ENCODE data around the gene MOSMO. TPM values are rescaled to one million over a fixed set of nuclear protein-coding genes. Genes with fewer than 3 reads are reported as not detected.
"Not testable (repeated sequence)": the region's sequence is repeated elsewhere in the genome, so short reads cannot be mapped to it uniquely, and the experiment has no call there.

The MOSMO gene
- polyA plus RNA-seq, 1 of the 3 experiments (the other 2 are of a cell fraction) = 8.0 TPM

DNA sequence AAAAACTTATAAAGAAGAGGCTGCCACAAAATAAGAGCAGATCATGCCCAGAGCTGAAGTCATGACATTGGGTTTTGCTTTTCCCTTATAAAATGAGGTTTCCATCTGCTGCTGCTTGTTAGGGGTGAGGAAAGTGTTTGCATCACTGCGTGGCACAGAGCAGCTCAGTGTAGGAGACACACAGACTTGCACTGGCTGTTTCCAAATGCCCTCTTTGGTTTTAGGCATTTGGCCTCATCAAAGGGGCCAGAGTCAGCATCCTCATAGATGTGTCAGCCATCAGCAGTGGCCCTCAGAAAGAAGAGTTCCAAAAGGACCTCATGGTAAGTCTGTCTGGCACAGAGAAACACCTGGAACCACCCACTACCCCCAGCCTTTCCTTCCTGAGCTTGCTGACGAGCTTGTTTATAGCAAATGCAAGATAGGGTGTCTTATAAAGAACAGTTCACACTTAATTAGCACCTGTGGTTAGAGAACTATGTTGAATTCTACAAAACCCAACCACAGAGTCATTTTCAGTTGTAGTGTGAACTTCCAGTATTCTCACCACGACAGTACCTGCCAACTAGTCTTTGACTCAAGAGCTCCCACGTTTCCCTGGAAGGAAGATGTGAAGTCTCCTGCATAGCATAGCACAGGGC, 101.5 kb downstream of the MOSMO start:
- ChIA-PET POLR2A (no interaction called here), CTCF (interaction anchor here (1.5 to 2.4 kb wide), 4 partner anchors 10 to 79 kb away, joined by 4 to 21 read pairs (median 10); no protein-coding TSS in a partner anchor)
- H3K79me2 ChIP-seq (ENCODE audit: insufficient read depth) = no peaks in the 10 kb centered on the region

GRCh38 chr16:22111629-22112028, 103.7 kb downstream of the MOSMO start:
- H3K36me3 ChIP-seq (replicated peaks in 1 of 2; ENCODE audit: control insufficient read depth in 1 of 2, insufficient read depth in 2 of 2, low read length in 1 of 2); H3K27me3 ChIP-seq (ENCODE audit: insufficient read depth); H3K4me2 ChIP-seq; H3K4me1 ChIP-seq (ENCODE audit: control insufficient read depth in 1 of 2, insufficient read depth in 2 of 2, low read depth in 1 of 2, low read length in 1 of 2); POLR2A ChIA-PET; H3F3A ChIP-seq (replicated peaks; ENCODE audit: insufficient read depth); H3K27ac ChIP-seq (ENCODE audit: low read depth in 2 of 2, low read length in 1 of 2); DNase-seq; H3K9me2 ChIP-seq; H3K79me2 ChIP-seq (ENCODE audit: insufficient read depth); H3K9ac ChIP-seq; H3K4me3 ChIP-seq (ENCODE audit: low read depth in 2 of 2, low read length in 1 of 2); H3K9me3 ChIP-seq; H2AFZ ChIP-seq (ENCODE audit: low read depth); H4K20me1 ChIP-seq (ENCODE audit: insufficient read depth): not testable (repeated sequence)
- WGBS (ENCODE audit: low lambda C conversion rate) = 38% methylated on average over 5 of the region's 5 CpGs
- CTCF ChIA-PET = interaction anchor here (1.5 to 1.7 kb wide), 2 partner anchors 34 to 77 kb away, joined by 3 to 4 read pairs; no protein-coding TSS in a partner anchor

More for the DNA sequence above, 101.5 kb downstream of the MOSMO start:
- Histone ChIP-seq H3K9me3 (no peaks in the 10 kb centered on the region), H3K4me1 (ENCODE audit: control insufficient read depth in 1 of 2, insufficient read depth in 2 of 2, low read depth in 1 of 2, low read length in 1 of 2) (no peaks in the 10 kb centered on the region), H2AFZ (ENCODE audit: low read depth) (no peak overlapping the region), H3K4me3 (ENCODE audit: low read depth in 2 of 2, low read length in 1 of 2) (no peak overlapping the region), H3K9me2 (no peaks in the 10 kb centered on the region), H3K27ac (ENCODE audit: low read depth in 2 of 2, low read length in 1 of 2) (no peak overlapping the region), H3F3A (replicated peaks; ENCODE audit: insufficient read depth) (no peaks in the 10 kb centered on the region), H3K36me3 (replicated peaks in 1 of 2; ENCODE audit: control insufficient read depth in 1 of 2, insufficient read depth in 2 of 2, low read length in 1 of 2) (no peaks in the 10 kb centered on the region), H3K4me2 (no peak overlapping the region), H3K9ac (no peak overlapping the region), H4K20me1 (ENCODE audit: insufficient read depth) (no peaks in the 10 kb centered on the region), H3K27me3 (ENCODE audit: insufficient read depth) (peaks cover 9% of the 10 kb centered on the region)
- no peak for DNase-seq
- TF ChIP-seq RXRA (IDR thresholded peaks at IDR 0.05; ENCODE audit: borderline replicate concordance, low read depth) = no peak
- no peak for TF ChIP-seq CHD2 (IDR thresholded peaks at IDR 0.05; ENCODE audit: low read length, partially characterized antibody)
- no peak for TF ChIP-seq EP300 (IDR thresholded peaks at IDR 0.05; ENCODE audit: borderline replicate concordance in 1 of 2, low read depth in 1 of 2, low read length in 1 of 2)
- TF ChIP-seq POLR2AphosphoS5 (IDR thresholded peaks at IDR 0.05; ENCODE audit: low read depth, low read length) = no peak
- no peak for TF ChIP-seq TCF12 (IDR thresholded peaks at IDR 0.05)
- TF ChIP-seq FOXM1 (IDR thresholded peaks at IDR 0.05; ENCODE audit: low read depth) = no peak
- no peak for TF ChIP-seq MAX (IDR thresholded peaks at IDR 0.05; ENCODE audit: low read depth)
- TF ChIP-seq MXI1 (IDR thresholded peaks at IDR 0.05; ENCODE audit: low read depth, low read length) = no peak
- TF ChIP-seq YY1 (IDR thresholded peaks at IDR 0.05; ENCODE audit: low read depth) = no peak
- TF ChIP-seq TAF1 (IDR thresholded peaks at IDR 0.05; ENCODE audit: borderline replicate concordance, low read depth, low read length) = no peak
- TF ChIP-seq, protein P1, sequence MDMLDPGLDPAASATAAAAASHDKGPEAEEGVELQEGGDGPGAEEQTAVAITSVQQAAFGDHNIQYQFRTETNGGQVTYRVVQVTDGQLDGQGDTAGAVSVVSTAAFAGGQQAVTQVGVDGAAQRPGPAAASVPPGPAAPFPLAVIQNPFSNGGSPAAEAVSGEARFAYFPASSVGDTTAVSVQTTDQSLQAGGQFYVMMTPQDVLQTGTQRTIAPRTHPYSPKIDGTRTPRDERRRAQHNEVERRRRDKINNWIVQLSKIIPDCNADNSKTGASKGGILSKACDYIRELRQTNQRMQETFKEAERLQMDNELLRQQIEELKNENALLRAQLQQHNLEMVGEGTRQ (IDR thresholded peaks at IDR 0.05; ENCODE audit: borderline replicate concordance, low read depth, low read length) = no peak
- TF ChIP-seq REST (IDR thresholded peaks at IDR 0.05; ENCODE audit: low read depth, low read length) = no peak
- TF ChIP-seq ELF1 (IDR thresholded peaks at IDR 0.05) = no peak
- no peak for TF ChIP-seq RCOR1 (IDR thresholded peaks at IDR 0.05; ENCODE audit: low read length)
- TF ChIP-seq TEAD4 (IDR thresholded peaks at IDR 0.05; ENCODE audit: borderline replicate concordance, insufficient read depth) = no peak
- 17% methylated on average over 4 of the region's 4 CpGs for WGBS (ENCODE audit: low lambda C conversion rate)
